ENCODE data around the gene PVALB.
"Not testable (repeated sequence)": the region's sequence is repeated elsewhere in the genome, so short reads cannot be mapped to it uniquely, and the experiment has no call there.

PVALB gene

GRCh38 chr22:36754881-36755280 lies 62.0 kb downstream of the PVALB start:
- DNase-seq: not testable (repeated sequence)

DNA sequence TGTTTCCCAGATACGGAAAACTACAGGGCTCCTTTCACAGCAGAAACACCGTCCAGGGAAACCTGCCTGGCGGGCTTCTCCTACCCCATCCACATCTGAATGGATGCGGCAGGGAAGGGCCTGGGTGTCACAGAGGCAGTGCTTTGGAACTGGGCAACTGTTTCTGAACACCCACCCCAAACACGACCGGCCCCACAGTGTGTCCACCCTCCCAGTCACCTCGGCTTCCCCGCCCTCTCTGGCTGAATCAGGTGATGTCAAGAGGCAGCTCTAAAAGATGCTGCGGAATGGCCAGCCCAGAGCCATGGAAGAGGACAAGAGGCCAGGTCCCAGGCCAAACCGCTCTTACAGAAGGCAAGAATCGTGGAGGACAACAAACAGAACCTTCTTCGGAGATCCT lies 62.9 kb downstream of the PVALB start:
- DNase-seq: no peak

- DNase-seq: no peak
These were observed 63.6 kb downstream of the PVALB start for GRCh38 chr22:36753120-36753802.
